ENCODE data around the gene SCCPDH.

Gene SCCPDH

GRCh38 chr1:246782120-246782900 lies 58.1 kb downstream of the SCCPDH start:
- no peak for TF ChIP-seq CTCF (IDR thresholded peaks at IDR 0.05; ENCODE audit: extremely low read depth, missing control alignments)
- DNase-seq (ENCODE audit: low spot score): no peak

GRCh38 chr1:246784621-246785493 lies 60.6 kb downstream of the SCCPDH start:
- no peak for TF ChIP-seq CTCF (IDR thresholded peaks at IDR 0.05; ENCODE audit: extremely low read depth, missing control alignments)
- no peak for DNase-seq (ENCODE audit: low spot score)

- no peak for TF ChIP-seq CTCF (IDR thresholded peaks at IDR 0.05; ENCODE audit: extremely low read depth, missing control alignments)
Measured at GRCh38 chr1:246785494-246786111, 61.4 kb downstream of the SCCPDH start.

GRCh38 chr1:246786606-246787238 lies 62.5 kb downstream of the SCCPDH start:
- DNase-seq (ENCODE audit: low spot score): no peak
- TF ChIP-seq CTCF (IDR thresholded peaks at IDR 0.05; ENCODE audit: extremely low read depth, missing control alignments): no peak

More at GRCh38 chr1:246785494-246786111, 61.4 kb downstream of the SCCPDH start:
- DNase-seq (ENCODE audit: low spot score): no peak

GRCh38 chr1:246787781-246788513 lies 63.7 kb downstream of the SCCPDH start:
- DNase-seq (ENCODE audit: low spot score): no peak
- TF ChIP-seq CTCF (IDR thresholded peaks at IDR 0.05; ENCODE audit: extremely low read depth, missing control alignments): no peak

GRCh38 chr1:246788895-246789338 lies 64.7 kb downstream of the SCCPDH start:
- no peak for TF ChIP-seq CTCF (IDR thresholded peaks at IDR 0.05; ENCODE audit: extremely low read depth, missing control alignments)
- no peak for DNase-seq (ENCODE audit: low spot score)

All from GM20000 (cell line).